ENCODE results near the gene GPR176. TPM values are rescaled to one million over a fixed set of nuclear protein-coding genes. Genes with fewer than 3 reads are reported as not detected.

The GPR176 gene
- total RNA-seq, 2 donors from 2014 or later = 0.07 to 0.14 TPM

DNA sequence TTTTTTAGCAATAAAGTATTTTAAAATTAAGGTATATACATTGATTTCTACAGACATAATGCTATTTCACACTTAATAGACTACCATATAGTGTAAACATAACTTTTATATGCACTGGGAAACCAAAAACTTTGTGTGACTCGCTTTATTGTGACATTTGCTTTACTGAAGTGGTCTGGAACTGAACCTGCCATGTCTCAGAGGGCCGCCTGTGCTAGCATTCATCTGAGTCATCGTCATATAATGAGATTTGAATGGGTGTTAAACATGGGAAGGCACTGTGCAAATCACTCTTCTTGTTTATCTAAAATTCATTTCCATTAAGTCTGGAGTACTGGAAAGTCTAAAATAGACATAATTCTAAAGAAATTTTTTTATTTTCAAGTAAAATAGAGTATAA, 26.8 kb upstream of the GPR176 start:
- no peaks in the 10 kb centered on the region for H3K27me3 Mint-ChIP-seq
- peaks cover 35% of the 10 kb centered on the region for H3K36me3 Mint-ChIP-seq
- H3K4me1 Mint-ChIP-seq (ENCODE audit: low read depth in 2 of 2) = peaks cover 0 to 17% of the 10 kb centered on the region in 2 donors
- no peak overlapping the region for H3K4me3 Mint-ChIP-seq
- H3K27ac Mint-ChIP-seq = no peak overlapping the region
- no peaks in the 10 kb centered on the region for H3K9me3 Mint-ChIP-seq
- no peak for ATAC-seq
- DNase-seq (ENCODE audit: low spot score) = no peak

DNA sequence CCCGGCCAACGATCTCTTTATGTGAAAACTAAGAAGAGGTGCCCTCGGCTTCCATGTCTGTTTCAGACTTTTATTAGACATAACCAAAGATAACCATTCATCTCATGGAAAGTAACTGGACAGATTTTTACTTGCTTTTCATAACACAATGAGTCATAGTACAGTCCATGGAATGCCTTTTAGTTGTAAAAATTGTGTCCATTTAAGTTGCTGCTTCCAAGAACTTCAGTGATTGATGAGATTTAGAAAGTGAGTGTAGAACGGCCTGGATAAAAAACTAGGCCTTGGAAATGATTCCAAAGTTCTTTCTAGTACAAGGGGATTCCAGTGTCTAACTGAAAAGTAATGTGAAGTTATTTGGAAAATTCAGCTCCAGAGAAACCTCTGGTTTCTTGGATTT, 24.7 kb upstream of the GPR176 start:
- DNase-seq (ENCODE audit: low spot score) = no peak
- H3K9me3 Mint-ChIP-seq = no peaks in the 10 kb centered on the region
- H3K27me3 Mint-ChIP-seq = no peaks in the 10 kb centered on the region
- peaks cover 37% of the 10 kb centered on the region for H3K36me3 Mint-ChIP-seq
- peak overlapping the region in 1 of 2 donors; percentile 47 for H3K27ac Mint-ChIP-seq
- H3K4me3 Mint-ChIP-seq = no peak overlapping the region
- ATAC-seq = no peak
- H3K4me1 Mint-ChIP-seq (ENCODE audit: low read depth in 2 of 2) = peaks cover 0 to 18% of the 10 kb centered on the region in 2 donors

DNA sequence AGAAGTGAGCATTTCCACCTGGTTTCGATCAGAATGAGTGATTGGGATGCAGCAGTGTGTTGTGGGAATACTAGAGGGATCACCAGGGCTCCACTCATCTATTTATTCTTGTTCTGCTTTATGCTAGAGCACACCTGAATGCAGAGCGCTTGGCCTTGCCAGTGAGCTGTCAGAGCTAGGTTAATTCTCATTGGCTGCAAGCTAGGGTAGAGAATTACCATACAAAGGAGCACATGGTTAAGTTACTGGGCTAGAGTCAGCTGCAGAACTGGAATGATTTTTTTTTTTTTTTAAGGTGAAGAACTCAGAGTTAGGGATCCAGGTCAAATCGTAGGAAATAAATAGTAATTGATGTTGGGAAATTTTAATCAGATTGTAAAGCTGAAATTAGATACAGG, 22.7 kb upstream of the GPR176 start:
- ATAC-seq (no peak), DNase-seq (ENCODE audit: low spot score) (no peak)
- no peaks in the 10 kb centered on the region for H3K9me3 Mint-ChIP-seq
- peaks cover 36% of the 10 kb centered on the region for H3K36me3 Mint-ChIP-seq
- H3K27me3 Mint-ChIP-seq = no peaks in the 10 kb centered on the region
- peaks cover under 1 to 16% of the 10 kb centered on the region in 2 donors for H3K4me1 Mint-ChIP-seq (ENCODE audit: low read depth in 2 of 2)
- no peak overlapping the region for H3K4me3 Mint-ChIP-seq
- H3K27ac Mint-ChIP-seq = no peak overlapping the region

DNA sequence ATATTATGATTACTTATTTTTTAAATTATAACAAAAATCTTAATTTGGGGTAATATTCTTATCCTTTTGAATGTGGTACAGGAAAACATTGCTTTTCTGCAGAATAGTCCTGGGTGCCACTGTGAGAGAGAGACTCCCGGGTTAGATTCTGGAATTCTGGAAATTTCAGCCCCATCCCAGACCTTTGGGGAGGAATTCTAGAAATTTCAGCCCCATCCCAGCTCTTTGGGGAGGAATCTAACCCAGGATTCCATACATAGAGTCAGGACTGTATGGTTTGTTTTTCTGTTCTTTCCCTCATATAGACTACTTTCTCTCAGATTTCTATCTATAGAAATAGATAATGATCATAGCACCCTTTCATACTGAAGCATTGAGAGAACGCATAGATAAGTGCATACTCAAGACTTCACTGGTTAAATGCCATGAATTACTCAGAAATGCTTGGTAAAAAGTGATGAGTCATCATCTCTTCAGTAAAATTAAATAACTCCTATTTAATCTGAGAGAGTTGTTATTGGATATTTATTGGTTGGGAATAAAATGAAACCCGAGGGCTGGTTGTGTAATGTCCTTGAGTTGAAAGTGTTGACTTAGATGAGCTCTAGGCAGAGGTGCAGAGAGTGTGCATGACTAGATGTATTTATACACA, 22.2 kb upstream of the GPR176 start:
- Mint-ChIP-seq H3K4me3 (no peak overlapping the region), H3K9me3 (no peaks in the 10 kb centered on the region), H3K27me3 (no peaks in the 10 kb centered on the region), H3K27ac (no peak overlapping the region), H3K36me3 (peaks cover 36% of the 10 kb centered on the region), H3K4me1 (ENCODE audit: low read depth in 2 of 2) (peaks cover 3 to 11% of the 10 kb centered on the region in 2 donors)
- ATAC-seq (no peak), DNase-seq (ENCODE audit: low spot score) (no peak)

DNA sequence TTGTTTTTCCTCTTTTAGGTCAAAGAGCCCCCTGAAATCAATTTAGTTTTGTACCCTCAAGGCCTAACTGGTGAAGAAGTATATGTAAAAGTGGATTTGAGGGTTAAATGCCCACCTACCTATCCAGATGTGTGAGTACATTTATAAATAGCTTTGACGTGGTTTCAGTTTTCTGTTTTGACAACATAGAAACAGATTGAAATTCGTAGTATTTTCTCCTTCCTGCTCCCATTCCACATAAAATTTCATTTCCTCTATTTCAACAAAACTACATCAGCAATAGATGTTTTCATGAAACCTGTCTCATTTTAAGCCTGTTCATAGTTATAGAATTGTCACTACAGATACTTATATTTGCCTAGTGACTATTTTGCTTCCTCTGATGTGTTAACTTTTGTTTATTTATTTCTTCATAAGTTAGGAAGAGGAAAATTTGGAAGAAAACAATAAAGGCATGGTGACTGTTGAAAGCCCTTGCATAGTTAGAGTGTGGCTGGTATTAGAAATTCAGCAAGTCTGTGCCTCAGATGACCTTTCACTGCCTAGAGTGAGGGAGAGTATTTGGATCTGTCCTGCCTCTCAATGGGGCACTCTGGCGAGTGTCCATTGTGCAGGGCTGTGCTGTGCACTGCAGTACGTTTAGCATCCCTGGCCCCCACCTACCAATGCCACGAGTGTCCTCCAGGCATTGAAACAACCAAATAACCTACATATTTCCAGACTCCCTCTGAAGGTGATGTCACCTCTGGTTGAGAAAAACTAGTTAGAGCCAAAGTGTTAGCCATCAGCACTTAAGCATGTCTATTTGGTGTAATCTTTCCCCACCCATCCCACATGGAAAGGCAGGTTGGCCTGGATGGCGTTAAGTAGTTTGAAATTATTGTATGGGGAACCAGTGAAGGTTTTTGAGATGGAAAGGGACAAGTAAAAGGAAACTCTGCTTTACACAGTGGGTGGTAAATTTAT, 19.7 kb upstream of the GPR176 start:
- Mint-ChIP-seq H3K27me3 (no peaks in the 10 kb centered on the region), H3K4me1 (ENCODE audit: low read depth in 2 of 2) (peaks cover 7 to 20% of the 10 kb centered on the region in 2 donors), H3K9me3 (no peaks in the 10 kb centered on the region), H3K27ac (no peak overlapping the region), H3K4me3 (no peak overlapping the region), H3K36me3 (peaks cover 22% of the 10 kb centered on the region)
- no peak for DNase-seq (ENCODE audit: low spot score)
- no peak for ATAC-seq

DNA sequence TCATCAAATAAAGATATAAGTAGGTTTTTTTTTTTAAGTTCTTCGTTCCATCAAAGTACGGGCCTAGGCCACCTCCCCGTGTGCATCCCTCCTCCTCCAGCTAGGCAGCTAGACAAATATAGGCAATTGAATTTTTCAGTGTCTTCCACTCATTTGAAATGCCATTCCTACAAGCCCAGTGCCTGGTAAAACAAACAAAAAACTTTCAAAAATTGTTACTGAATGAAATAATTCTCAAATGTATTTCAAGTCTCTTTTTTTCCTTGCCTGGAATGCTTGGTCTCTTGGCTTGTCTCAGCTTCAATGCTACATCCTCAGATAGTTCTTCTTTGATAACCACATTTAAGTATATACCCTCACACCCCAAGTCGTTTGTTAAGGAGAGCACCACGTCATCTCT, 17.6 kb upstream of the GPR176 start:
- Mint-ChIP-seq H3K9me3 (peaks cover under 1% of the 10 kb centered on the region), H3K36me3 (peaks cover 15% of the 10 kb centered on the region), H3K4me1 (ENCODE audit: low read depth in 2 of 2) (peaks cover 18 to 30% of the 10 kb centered on the region in 2 donors), H3K4me3 (no peak overlapping the region), H3K27ac (no peak overlapping the region), H3K27me3 (peaks cover 2 to 4% of the 10 kb centered on the region in 2 donors)
- DNase-seq (ENCODE audit: low spot score) (no peak), ATAC-seq (no peak)

DNA sequence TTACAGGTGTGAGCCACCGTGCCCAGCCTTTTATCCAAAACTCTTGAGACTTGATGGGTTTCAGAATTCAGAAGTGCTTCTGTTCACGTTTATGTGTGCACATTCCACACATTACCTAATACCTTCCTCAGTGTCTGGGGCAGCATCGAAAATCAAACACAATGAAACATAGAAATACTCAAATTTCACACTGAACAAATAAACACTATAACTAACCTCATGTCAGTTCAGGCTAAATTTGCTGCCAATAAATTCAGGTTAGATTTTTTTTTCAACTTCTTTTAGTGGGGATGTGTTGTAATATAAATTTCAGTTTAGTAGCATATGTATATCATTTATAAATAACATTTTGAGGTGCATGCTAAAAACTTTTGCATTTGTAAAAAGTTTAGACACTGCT, 16.6 kb upstream of the GPR176 start:
- H3K4me3 Mint-ChIP-seq = no peak overlapping the region
- DNase-seq (ENCODE audit: low spot score) (no peak), ATAC-seq (no peak)
- peaks cover 21 to 31% of the 10 kb centered on the region in 2 donors for H3K4me1 Mint-ChIP-seq (ENCODE audit: low read depth in 2 of 2)
- peaks cover 4% of the 10 kb centered on the region for H3K9me3 Mint-ChIP-seq
- peaks cover 6 to 8% of the 10 kb centered on the region in 2 donors for H3K27me3 Mint-ChIP-seq
- no peak overlapping the region for H3K27ac Mint-ChIP-seq
- H3K36me3 Mint-ChIP-seq = peaks cover 11% of the 10 kb centered on the region

DNA sequence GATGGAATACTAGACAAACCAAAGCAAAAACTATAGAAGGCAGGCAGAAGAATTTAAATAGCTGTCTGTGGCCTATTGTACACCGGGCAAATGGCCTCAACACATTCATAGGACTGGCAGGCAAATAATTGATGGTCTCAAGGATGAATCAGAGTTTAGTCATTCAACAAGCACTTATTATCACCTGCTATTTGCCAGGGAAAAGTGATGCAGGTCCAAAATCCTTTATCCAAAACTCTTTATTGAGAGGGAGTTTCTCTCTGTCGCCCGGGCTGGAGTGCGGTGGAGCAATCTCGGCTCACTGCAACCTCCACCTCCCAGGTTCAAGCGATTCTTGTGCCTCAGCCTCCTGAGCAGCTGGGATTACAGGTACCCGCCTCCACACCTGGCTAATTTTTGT, 16.1 kb upstream of the GPR176 start:
- no peak overlapping the region for H3K4me3 Mint-ChIP-seq
- ATAC-seq = no peak
- no peak overlapping the region for H3K27ac Mint-ChIP-seq
- H3K4me1 Mint-ChIP-seq (ENCODE audit: low read depth in 2 of 2) = peaks cover 21 to 31% of the 10 kb centered on the region in 2 donors
- peaks cover 6 to 8% of the 10 kb centered on the region in 2 donors for H3K27me3 Mint-ChIP-seq
- peaks cover 11% of the 10 kb centered on the region for H3K36me3 Mint-ChIP-seq
- no peak for DNase-seq (ENCODE audit: low spot score)
- peaks cover 4% of the 10 kb centered on the region for H3K9me3 Mint-ChIP-seq

DNA sequence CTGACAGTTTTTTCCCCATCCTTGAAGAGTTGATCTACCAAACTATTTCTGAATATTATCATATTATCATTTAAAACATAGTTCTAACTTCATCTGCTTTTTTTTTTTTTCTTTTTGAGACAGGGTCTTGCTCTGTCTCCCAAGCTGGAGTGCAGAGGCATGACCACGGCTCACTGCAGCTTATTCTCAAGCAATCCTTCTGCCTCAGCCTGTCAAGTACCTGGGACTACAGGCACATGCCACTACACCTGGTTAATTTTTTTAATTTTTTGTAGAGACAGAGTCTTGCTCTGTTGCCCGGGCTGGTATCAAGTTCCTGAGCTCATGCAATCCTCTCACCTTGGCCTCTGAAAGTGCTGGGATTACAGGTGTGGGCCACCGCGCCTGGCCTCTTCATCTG, 15.2 kb upstream of the GPR176 start:
- Mint-ChIP-seq H3K27me3 (peaks cover 6 to 8% of the 10 kb centered on the region in 2 donors), H3K4me3 (peak overlapping the region; percentile 99), H3K9me3 (peaks cover 4% of the 10 kb centered on the region), H3K4me1 (ENCODE audit: low read depth in 2 of 2) (peaks cover 21 to 31% of the 10 kb centered on the region in 2 donors), H3K36me3 (peaks cover 11% of the 10 kb centered on the region), H3K27ac (peak overlapping the region in 1 of 2 donors; percentile 78)
- DNase-seq (ENCODE audit: low spot score) = no peak
- ATAC-seq = no peak

DNA sequence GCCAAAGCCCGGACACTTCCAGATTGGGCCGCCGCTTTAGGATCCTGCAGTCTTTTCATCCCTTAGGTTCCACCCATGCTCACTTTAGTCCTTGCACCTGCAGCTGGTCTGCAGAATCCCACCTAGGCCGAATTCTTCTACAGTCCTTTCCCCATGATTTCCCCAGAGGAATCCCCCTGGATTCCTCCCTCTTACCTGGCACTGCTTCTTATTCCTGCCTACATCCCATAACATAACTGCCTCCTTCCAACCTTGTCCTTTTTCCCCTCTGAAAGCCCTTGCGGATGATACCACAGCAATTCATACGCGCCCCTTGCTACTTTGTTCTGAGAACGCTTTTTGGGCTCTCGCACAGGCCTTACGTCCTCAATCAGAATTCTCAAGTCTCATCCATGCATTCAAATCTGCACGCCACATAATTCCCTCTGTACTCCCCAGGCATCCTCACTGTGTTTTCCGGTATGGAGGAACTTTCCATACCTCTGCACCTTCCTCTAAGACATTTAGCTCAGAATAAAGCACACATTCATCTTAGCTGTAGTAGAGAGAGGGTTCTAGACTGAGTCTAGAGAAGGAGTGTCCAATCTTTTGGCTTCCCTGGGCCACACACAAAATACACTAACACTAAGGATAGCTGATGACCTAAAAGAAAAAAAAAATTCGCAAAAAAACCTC, 14.5 kb upstream of the GPR176 start:
- peak overlapping the region; percentile 78 to 84 for H3K27ac Mint-ChIP-seq
- DNase-seq (ENCODE audit: low spot score) = no peak
- H3K27me3 Mint-ChIP-seq = peaks cover 8 to 9% of the 10 kb centered on the region in 2 donors
- peaks cover 21 to 28% of the 10 kb centered on the region in 2 donors for H3K4me1 Mint-ChIP-seq (ENCODE audit: low read depth in 2 of 2)
- peak overlapping the region; percentile 99 for H3K4me3 Mint-ChIP-seq
- peaks cover 4% of the 10 kb centered on the region for H3K9me3 Mint-ChIP-seq
- no peak for ATAC-seq
- peaks cover 7% of the 10 kb centered on the region for H3K36me3 Mint-ChIP-seq

DNA sequence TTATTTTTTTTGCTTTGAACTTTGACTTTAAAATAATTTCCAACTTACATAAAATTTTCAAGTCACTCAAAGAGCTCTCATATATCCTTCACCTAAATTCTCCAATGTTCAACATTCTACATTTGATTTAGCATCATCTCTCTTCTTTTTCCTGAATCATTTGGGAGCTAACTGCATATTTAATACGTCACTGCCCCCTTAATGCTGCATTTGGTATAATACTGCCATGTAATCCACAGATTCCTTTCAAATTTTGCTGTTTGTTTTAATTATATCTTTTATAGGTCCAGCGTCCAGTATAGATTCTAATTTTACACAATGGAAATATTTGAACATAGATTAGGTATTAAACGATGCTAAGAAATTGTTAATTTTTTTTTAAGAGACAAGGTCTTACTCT, 11.5 kb upstream of the GPR176 start:
- no peak overlapping the region for H3K4me3 Mint-ChIP-seq
- H3K27ac Mint-ChIP-seq = no peak overlapping the region
- peaks cover 8 to 14% of the 10 kb centered on the region in 2 donors for H3K27me3 Mint-ChIP-seq
- peaks cover 4% of the 10 kb centered on the region for H3K9me3 Mint-ChIP-seq
- H3K4me1 Mint-ChIP-seq (ENCODE audit: low read depth in 2 of 2) = peaks cover 19 to 26% of the 10 kb centered on the region in 2 donors
- H3K36me3 Mint-ChIP-seq = peaks cover 5% of the 10 kb centered on the region
- DNase-seq (ENCODE audit: low spot score) = no peak
- no peak for ATAC-seq

DNA sequence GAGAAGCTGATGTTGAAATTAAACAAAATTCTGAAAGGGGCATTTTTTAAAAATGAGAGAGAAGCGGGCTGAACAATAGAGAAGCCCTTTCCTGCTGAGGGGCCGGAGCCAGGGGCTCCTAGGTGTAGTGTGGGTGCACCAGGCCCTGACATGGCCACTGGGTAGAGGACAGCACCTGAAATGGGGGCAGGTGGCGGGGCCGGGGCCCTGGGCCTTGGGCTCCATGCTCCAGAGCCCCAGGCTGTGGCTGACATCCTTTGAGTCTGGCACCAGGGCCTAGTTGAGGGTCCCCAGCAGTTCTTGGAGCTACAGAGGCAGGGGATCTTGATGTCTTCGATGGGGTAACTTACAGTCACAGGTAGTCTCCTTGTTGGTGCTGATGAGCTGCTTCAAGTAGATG, 6.5 kb upstream of the GPR176 start:
- Mint-ChIP-seq H3K27ac (no peak overlapping the region), H3K36me3 (peaks cover under 1% of the 10 kb centered on the region), H3K4me1 (ENCODE audit: low read depth in 2 of 2) (peaks cover 0 to under 1% of the 10 kb centered on the region in 2 donors), H3K4me3 (no peak overlapping the region), H3K9me3 (no peaks in the 10 kb centered on the region), H3K27me3 (peaks cover 5 to 15% of the 10 kb centered on the region in 2 donors)
- DNase-seq (ENCODE audit: low spot score) (no peak), ATAC-seq (no peak)

DNA sequence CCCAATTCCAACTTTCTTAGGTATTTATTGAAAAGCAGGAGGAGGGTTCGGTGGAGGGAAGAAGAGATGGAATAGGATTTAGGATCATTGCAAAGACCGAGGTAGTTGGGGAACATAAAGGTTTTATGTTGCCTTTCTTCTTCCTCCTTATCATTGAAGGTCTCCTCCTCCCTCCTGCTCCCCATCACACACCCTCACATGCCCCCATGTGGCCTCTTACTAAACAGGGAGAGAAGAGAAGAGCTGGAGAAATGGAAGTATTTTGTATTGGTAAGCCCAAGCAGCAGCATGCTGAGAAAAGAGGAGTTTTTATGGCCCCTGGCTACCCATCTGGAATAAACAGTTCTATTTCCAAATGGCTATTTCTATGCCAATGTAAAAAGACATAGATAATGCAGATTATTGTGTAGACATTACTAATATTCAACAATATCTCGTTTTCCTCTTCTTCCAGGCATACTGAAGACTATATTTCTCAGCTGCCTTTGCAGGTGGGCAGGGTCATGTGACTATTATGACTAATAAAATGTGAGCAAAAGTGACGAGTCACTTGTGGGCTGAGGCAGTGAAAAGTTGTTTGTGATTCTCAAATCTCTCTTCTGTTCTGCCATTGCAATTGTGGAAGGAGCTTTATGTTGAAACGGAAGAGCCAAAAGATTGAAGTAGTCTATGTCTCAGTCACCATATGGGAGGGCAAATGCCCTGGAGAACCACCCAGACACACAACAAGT, 5.2 kb upstream of the GPR176 start:
- Mint-ChIP-seq H3K4me3 (no peak overlapping the region), H3K27ac (no peak overlapping the region)
- ATAC-seq = no peak

More for the DNA sequence above, 5.2 kb upstream of the GPR176 start:
- no peak for DNase-seq (ENCODE audit: low spot score)
- Mint-ChIP-seq H3K4me1 (ENCODE audit: low read depth in 2 of 2) (peaks cover 5 to 6% of the 10 kb centered on the region in 2 donors), H3K36me3 (peaks cover 7% of the 10 kb centered on the region), H3K27me3 (peaks cover 5 to 15% of the 10 kb centered on the region in 2 donors), H3K9me3 (no peaks in the 10 kb centered on the region)

Measured in natural killer cell treated with Interleukin-12 subunit alpha and Interleukin-12 subunit beta and Interleukin-15 and Interleukin-18, amount 100 ng/mL, for 72 hours (primary cell).